A549 (cell line): Measurements from ENCODE around the gene RNF2. TPM values are rescaled to one million over a fixed set of nuclear protein-coding genes. Genes with fewer than 3 reads are reported as not detected.

Experiments
- ATAC-seq, 2 experiments: fragments of 200-7000 bp in 1 of 2; fragments of >200 bp in 1 of 2; cut with Nextera tagmentation in 1 of 2; cut with Tn5 transposase in 1 of 2; 3 replicates each; pipeline versions ENCODE4 v1.8.0 to v1.9.1; 2018 to 2020; ENCODE audit warnings: mild to moderate bottlenecking in 1 of 2, moderate library complexity in 1 of 2
- CTCF ChIA-PET: fragments of 300-600 bp; sonication (Branson Sonifier 250); formaldehyde crosslinking; extraction: SDS; loops from one replicate; lab custom pipeline; 2021; ENCODE audit warnings: antibody characterized with exemption, inconsistent platforms; lab: Yijun Ruan, JAX
- POLR2A ChIA-PET: fragments of 350-600 bp; formaldehyde crosslinking; extraction: SDS; loops from one replicate; lab custom pipeline; 2021; ENCODE audit warnings: antibody characterized with exemption, inconsistent platforms; lab: Yijun Ruan, JAX
- DNase-seq, 2 experiments: peaks; one replicate each; pipeline versions ENCODE4 v3.0.0 to v3.0.0-alpha.2; 2011 to 2016; ENCODE audit warnings: low read depth in 1 of 2, low spot score in 1 of 2
- FAIRE-seq: peaks from 2 replicates; lab custom pipeline; 2011; peaks lifted over from hg19 to GRCh38; lab: Jason Lieb, UNC
- H3K27ac ChIP-seq, 2 experiments: fragments of >200 bp; sonication (Bioruptor Twin); formaldehyde crosslinking; 3 replicates each; pipeline ENCODE4 v1.5.1; 2016 to 2017
- H3K4me1 ChIP-seq: fragments of >200 bp; sonication (Bioruptor Twin); formaldehyde crosslinking; 3 replicates; pipeline ENCODE4 v1.6.1; 2016
- H3K4me2 ChIP-seq: fragments of >200 bp; sonication (Bioruptor Twin); formaldehyde crosslinking; 3 replicates; pipeline ENCODE4 v1.6.1; 2016
- H3K4me3 ChIP-seq: fragments of >200 bp; sonication (Bioruptor Twin); formaldehyde crosslinking; 3 replicates; pipeline ENCODE4 v1.5.1; 2016
- H3K9me3 ChIP-seq: fragments of >200 bp; sonication (Bioruptor Twin); formaldehyde crosslinking; 3 replicates; pipeline ENCODE4 v1.6.1; 2016
- BHLHE40 ChIP-seq: IDR thresholded peaks from 2 replicates; pipeline ENCODE4 v1.6.1; 2012; ENCODE audit warnings: low read depth, low read length, inconsistent platforms
- CBX2 ChIP-seq: fragments of 200-600 bp; sonication (generic); IDR thresholded peaks from 2 replicates; pipeline ENCODE4 v1.6.1; 2016; ENCODE audit warnings: low read depth, mild to moderate bottlenecking, borderline replicate concordance
- CBX8 ChIP-seq: fragments of 200-600 bp; sonication (generic); IDR thresholded peaks from 2 replicates; pipeline ENCODE4 v1.6.1; 2016
- CHD2 ChIP-seq: fragments of 150-350 bp; IDR thresholded peaks from 2 replicates; pipeline ENCODE4 v1.6.1; 2014; ENCODE audit warnings: low read length; ENCODE audit not compliant: partially characterized antibody
- EP300 ChIP-seq, 2 experiments: fragments of >200 bp; sonication (Bioruptor Twin); formaldehyde crosslinking; IDR thresholded peaks; 2 replicates in 1 of 2; 3 replicates in 1 of 2; pipeline ENCODE4 v1.6.1; 2016 to 2017
- FOSB ChIP-seq: fragments of 250-450 bp; sonication (Bioruptor Pico); IDR thresholded peaks from 2 replicates; pipeline ENCODE4 v1.5.0; 2020; ENCODE audit warnings: mild to moderate bottlenecking, moderate library complexity
- FOSL2 ChIP-seq, 2 experiments: fragments of 450-650 bp in 1 of 2; fragments of >200 bp in 1 of 2; sonication (Bioruptor Twin) in 1 of 2; formaldehyde crosslinking; IDR thresholded peaks; 2 replicates each; pipeline versions ENCODE4 v1.5.0 to v1.6.1; 2016 to 2020; ENCODE audit warnings: mild to moderate bottlenecking in 1 of 2, moderate library complexity in 1 of 2
- FOXS1 ChIP-seq: fragments of 250-450 bp; sonication (Bioruptor Pico); IDR thresholded peaks from 2 replicates; pipeline ENCODE4 v1.5.0; 2020; ENCODE audit warnings: mild to moderate bottlenecking, moderate library complexity
- GATA3 ChIP-seq: IDR thresholded peaks from 2 replicates; pipeline ENCODE4 v1.6.1; 2012; ENCODE audit warnings: borderline replicate concordance
- HOXA7 ChIP-seq: fragments of 250-450 bp; sonication (Bioruptor Pico); IDR thresholded peaks from 2 replicates; pipeline ENCODE4 v1.5.0; 2020; ENCODE audit warnings: mild to moderate bottlenecking, moderate library complexity
- HOXB13 ChIP-seq: fragments of 250-450 bp; sonication (Bioruptor Pico); IDR thresholded peaks from 2 replicates; pipeline ENCODE4 v1.5.0; 2020; ENCODE audit warnings: low read depth, mild to moderate bottlenecking, moderate library complexity
- KDM5A ChIP-seq: fragments of 200-600 bp; sonication (generic); IDR thresholded peaks from 2 replicates; pipeline ENCODE4 v1.6.1; 2016; ENCODE audit warnings: antibody characterized with exemption, mild to moderate bottlenecking
- MAFK ChIP-seq: fragments of 450-650 bp; IDR thresholded peaks from 2 replicates; pipeline ENCODE4 v1.6.1; 2014; ENCODE audit not compliant: partially characterized antibody
- MAX ChIP-seq: IDR thresholded peaks from 2 replicates; pipeline ENCODE4 v1.6.1; 2012
- NPAS2 ChIP-seq: fragments of 250-450 bp; sonication (Bioruptor Pico); IDR thresholded peaks from 2 replicates; pipeline ENCODE4 v1.8.0; 2022; ENCODE audit warnings: mild to moderate bottlenecking, moderate library complexity, borderline replicate concordance
- PHF8 ChIP-seq: fragments of 200-600 bp; sonication (generic); IDR thresholded peaks from 2 replicates; pipeline ENCODE4 v1.6.1; 2016; ENCODE audit warnings: low read depth, mild to moderate bottlenecking, antibody characterized with exemption, moderate library complexity, borderline replicate concordance
- POLR2A ChIP-seq: IDR thresholded peaks from 2 replicates; pipeline ENCODE4 v1.6.1; 2012; ENCODE audit warnings: mild to moderate bottlenecking, low read length
- POLR2AphosphoS2 ChIP-seq: conservative IDR thresholded peaks from 2 replicates; pipeline ENCODE4 v1.6.1; 2012; ENCODE audit warnings: low read length, improper control_type of control experiment, inconsistent platforms
- RARB ChIP-seq: fragments of 250-450 bp; sonication (Bioruptor Pico); IDR thresholded peaks from 2 replicates; pipeline ENCODE4 v1.8.0; 2021; ENCODE audit warnings: mild to moderate bottlenecking, moderate library complexity
- REST ChIP-seq: fragments of 200-600 bp; sonication (generic); IDR thresholded peaks from 2 replicates; pipeline ENCODE4 v1.6.1; 2016; ENCODE audit warnings: antibody characterized with exemption, mild to moderate bottlenecking, moderate library complexity
- RFX5 ChIP-seq: fragments of 450-650 bp; IDR thresholded peaks from 2 replicates; pipeline ENCODE4 v1.7.1; 2014; ENCODE audit warnings: antibody characterized with exemption, mild to moderate bottlenecking, moderate library complexity
- RNF2 ChIP-seq: fragments of 200-600 bp; sonication (generic); IDR thresholded peaks from 2 replicates; pipeline ENCODE4 v1.6.1; 2016; ENCODE audit warnings: low read depth, mild to moderate bottlenecking, antibody characterized with exemption, moderate library complexity, borderline replicate concordance
- SMC3 ChIP-seq: fragments of >200 bp; sonication (Bioruptor Twin); formaldehyde crosslinking; IDR thresholded peaks from 3 replicates; pipeline ENCODE4 v1.6.1; 2018; ENCODE audit warnings: inconsistent platforms
- SREBF2 ChIP-seq: fragments of 450-650 bp; IDR thresholded peaks from 2 replicates; pipeline ENCODE4 v1.6.1; 2014; ENCODE audit warnings: mild to moderate bottlenecking, moderate library complexity
- TFCP2L1 ChIP-seq: fragments of 250-450 bp; sonication (Bioruptor Pico); IDR thresholded peaks from 2 replicates; pipeline ENCODE4 v1.5.0; 2021; ENCODE audit warnings: mild to moderate bottlenecking
- ZC3H11A ChIP-seq: fragments of 450-650 bp; IDR thresholded peaks from 2 replicates; pipeline ENCODE4 v1.6.1; 2014; ENCODE audit warnings: antibody characterized with exemption, mild to moderate bottlenecking
- ZFP36 ChIP-seq: fragments of 450-650 bp; IDR thresholded peaks from 2 replicates; pipeline ENCODE4 v1.6.1; 2014; ENCODE audit warnings: borderline replicate concordance; ENCODE audit not compliant: partially characterized antibody
- ZNF302 ChIP-seq: fragments of 250-450 bp; sonication (Bioruptor Pico); IDR thresholded peaks from 2 replicates; pipeline ENCODE4 v1.9.0; 2021; ENCODE audit warnings: inconsistent platforms, mild to moderate bottlenecking, moderate library complexity
- WGBS: methylation state at CpG from one replicate; pipeline ENCODE4 v1.1.6; 2017; ENCODE audit errors: missing lambda C conversion rate; 5-methylcytosine and 5-hydroxymethylcytosine counted together
- polyA plus RNA-seq, 4 experiments: library from polyadenylated mRNA; depleted of rRNA in 3 of 4; stranded (reverse); fragments of >200 nt; fragmentation: RNase III in 1 of 4; extraction: RNeasy Plus Mini Kit Qiagen cat#74134 plus additional on column Dnase treatment in 1 of 4; gene quantifications; 2 replicates in 3 of 4; 3 replicates in 1 of 4; pipeline ENCODE4 v1.2.3, GENCODE V29; 2011 to 2017
- TF ChIP-seq, protein P1 (sequence below): IDR thresholded peaks from 2 replicates; pipeline ENCODE4 v1.6.1; 2012; ENCODE audit warnings: low read depth, borderline replicate concordance
- TF ChIP-seq, protein P2 (sequence below): fragments of 150-350 bp; IDR thresholded peaks from 2 replicates; pipeline ENCODE4 v1.6.1; 2014; ENCODE audit warnings: low read depth, mild to moderate bottlenecking, low read length

Gene RNF2
- polyA plus RNA-seq, 2 of the 4 experiments (the other 2 are of a cell fraction) = 16.6 to 38.2 TPM

DNA sequence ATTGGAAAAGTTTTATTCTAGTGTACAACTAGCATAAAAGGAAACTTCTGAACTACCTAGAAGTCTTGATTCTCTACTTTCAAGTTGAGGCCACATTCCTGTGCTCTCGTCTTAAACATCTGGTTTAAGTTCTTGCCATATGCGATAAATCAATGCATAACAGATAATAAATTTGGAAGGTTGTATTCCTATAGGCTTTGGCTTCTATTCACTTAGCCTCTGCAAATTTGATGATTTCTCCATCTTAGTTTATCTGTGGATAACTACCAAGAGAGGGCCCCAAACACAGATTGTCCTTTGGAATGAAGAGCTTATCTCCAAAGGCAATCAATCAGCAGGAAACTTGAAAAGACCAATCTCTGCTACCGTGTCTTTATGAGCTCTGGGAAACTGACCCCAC is 11.7 kb upstream of the RNF2 start:
- no peak overlapping the region for H3K27ac ChIP-seq
- ATAC-seq (no peak), FAIRE-seq (no peak), DNase-seq (no peak)
- H3K4me2 ChIP-seq = no peak overlapping the region
- POLR2A ChIA-PET = interaction anchor here (0.5 kb wide), 1 partner anchor 68 kb away, joined by 7 read pairs; no protein-coding TSS in a partner anchor
- 75% methylated on average over 3 of the region's 3 CpGs for WGBS
- TF ChIP-seq ZC3H11A (no peak), NPAS2 (no peak), MAFK (no peak), RARB (CRISPR knock-in tag) (no peak), CBX8 (no peak), CBX2 (no peak), HOXA7 (CRISPR knock-in tag) (no peak), PHF8 (no peak), GATA3 (no peak), ZFP36 (no peak), HOXB13 (CRISPR knock-in tag) (no peak), POLR2A (no peak), FOXS1 (CRISPR knock-in tag) (no peak), MAX (no peak), RNF2 (no peak)
- TF ChIP-seq, protein P1, sequence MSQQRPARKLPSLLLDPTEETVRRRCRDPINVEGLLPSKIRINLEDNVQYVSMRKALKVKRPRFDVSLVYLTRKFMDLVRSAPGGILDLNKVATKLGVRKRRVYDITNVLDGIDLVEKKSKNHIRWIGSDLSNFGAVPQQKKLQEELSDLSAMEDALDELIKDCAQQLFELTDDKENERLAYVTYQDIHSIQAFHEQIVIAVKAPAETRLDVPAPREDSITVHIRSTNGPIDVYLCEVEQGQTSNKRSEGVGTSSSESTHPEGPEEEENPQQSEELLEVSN = no peak
- TF ChIP-seq, protein P2, sequence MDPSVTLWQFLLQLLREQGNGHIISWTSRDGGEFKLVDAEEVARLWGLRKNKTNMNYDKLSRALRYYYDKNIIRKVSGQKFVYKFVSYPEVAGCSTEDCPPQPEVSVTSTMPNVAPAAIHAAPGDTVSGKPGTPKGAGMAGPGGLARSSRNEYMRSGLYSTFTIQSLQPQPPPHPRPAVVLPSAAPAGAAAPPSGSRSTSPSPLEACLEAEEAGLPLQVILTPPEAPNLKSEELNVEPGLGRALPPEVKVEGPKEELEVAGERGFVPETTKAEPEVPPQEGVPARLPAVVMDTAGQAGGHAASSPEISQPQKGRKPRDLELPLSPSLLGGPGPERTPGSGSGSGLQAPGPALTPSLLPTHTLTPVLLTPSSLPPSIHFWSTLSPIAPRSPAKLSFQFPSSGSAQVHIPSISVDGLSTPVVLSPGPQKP = no peak
- H3K4me1 ChIP-seq = no peaks in the 10 kb centered on the region
- H3K4me3 ChIP-seq = no peak overlapping the region
- H3K9me3 ChIP-seq = no peaks in the 10 kb centered on the region; the same call in 2 of the 3 replicates
- CTCF ChIA-PET = interaction anchor here (0.7 to 1.2 kb wide), 4 partner anchors 10 to 228 kb away, joined by 3 to 4 read pairs (median 3); no protein-coding TSS in a partner anchor

DNA sequence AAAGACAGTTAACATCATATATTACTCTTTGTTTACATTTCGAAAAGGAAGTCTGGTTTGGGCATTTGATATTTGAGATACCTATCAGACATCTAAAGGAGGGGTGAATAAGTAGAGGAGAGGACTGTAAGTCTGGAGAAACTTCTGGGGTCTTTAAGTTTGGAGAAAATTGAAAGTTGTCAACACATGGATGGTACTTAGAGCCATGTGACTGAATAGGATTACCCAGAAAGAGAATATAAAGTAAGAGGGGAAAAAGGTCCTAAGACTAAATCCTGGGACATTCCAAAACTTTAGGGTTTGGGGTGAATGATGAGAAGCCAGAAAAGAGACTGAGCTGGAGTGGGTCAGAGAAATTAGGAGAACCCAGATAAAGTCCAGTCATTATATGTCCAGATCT is 10.1 kb upstream of the RNF2 start:
- FAIRE-seq (no peak), DNase-seq (no peak), ATAC-seq (no peak)
- POLR2A ChIA-PET = no interaction called here
- no peak for TF ChIP-seq FOSL2 (IDR thresholded peaks at IDR 0.05)
- no peak for TF ChIP-seq FOSL2 (CRISPR knock-in tag; IDR thresholded peaks at IDR 0.05)
- no peak for TF ChIP-seq POLR2AphosphoS2
- TF ChIP-seq SREBF2 = no peak
- TF ChIP-seq ZNF302 (CRISPR knock-in tag) = no peak
- no peak for TF ChIP-seq EP300 (IDR thresholded peaks at IDR 0.05)
- TF ChIP-seq TFCP2L1 (CRISPR knock-in tag) = no peak
- no peak for TF ChIP-seq RARB (CRISPR knock-in tag)
- TF ChIP-seq RFX5 = no peak
- TF ChIP-seq FOSB (CRISPR knock-in tag) = no peak
- no peak for TF ChIP-seq HOXB13 (CRISPR knock-in tag)
- TF ChIP-seq KDM5A = no peak
- TF ChIP-seq MAX = no peak
- TF ChIP-seq SMC3 = no peak
- TF ChIP-seq, protein P2 = no peak
- no peak for TF ChIP-seq REST
- TF ChIP-seq CHD2 = no peak
- no peak for TF ChIP-seq BHLHE40
- no peak for TF ChIP-seq CBX8
- no peak overlapping the region for H3K27ac ChIP-seq
- no peaks in the 10 kb centered on the region for H3K9me3 ChIP-seq
- no peak overlapping the region for H3K4me3 ChIP-seq
- CTCF ChIA-PET = interaction anchor here (1.0 kb wide), 1 partner anchor 9 kb away, joined by 3 read pairs; no protein-coding TSS in a partner anchor
- no peak overlapping the region for H3K4me2 ChIP-seq
- WGBS = 4% methylated on average over 1 of the region's 1 CpG
- H3K4me1 ChIP-seq = no peaks in the 10 kb centered on the region
